Pancreas (tissue), 10 donors: ENCODE results near the gene LRRC49. TPM values are rescaled to one million over a fixed set of nuclear protein-coding genes. Genes with fewer than 3 reads are reported as not detected.
"Not testable (repeated sequence)": the region's sequence is repeated elsewhere in the genome, so short reads cannot be mapped to it uniquely, and the experiment has no call there.

Experiments
- ATAC-seq, 4 donors: fragments of 200-7000 bp; cut with Tn5 transposase; one replicate each; pipeline versions ENCODE4 v1.8.0 to v1.9.1; 2020; ENCODE audit warnings: mild to moderate bottlenecking in 4 of 4, moderate library complexity in 4 of 4
- DNase-seq, 6 donors: peaks; one replicate each; pipeline ENCODE4 v3.0.0-alpha.2; 2020
- FAIRE-seq: peaks from 2 replicates; lab custom pipeline; 2012; peaks lifted over from hg19 to GRCh38; lab: Jason Lieb, UNC
- H3K27ac ChIP-seq, 4 donors: fragments of 200-600 bp; sonication (generic); 1 replicate in 3 of 4; 2 replicates in 1 of 4; pipeline versions ENCODE4 v1.5.0 to v1.8.0; 2020
- H3K27me3 ChIP-seq, 4 donors: fragments of 200-600 bp; one replicate each; pipeline ENCODE4 v1.8.0; 2021
- H3K36me3 ChIP-seq, 3 donors: fragments of 200-600 bp; sonication (generic) in 1 of 3; one replicate each; pipeline versions ENCODE4 v1.5.0 to v1.8.0; 2020 to 2021
- H3K4me1 ChIP-seq, 3 donors: fragments of 200-600 bp; one replicate each; pipeline ENCODE4 v1.8.0; 2021
- H3K4me3 ChIP-seq, 4 donors: fragments of 200-600 bp; sonication (generic) in 2 of 4; one replicate each; pipeline versions ENCODE4 v1.5.0 to v1.8.0; 2020 to 2021
- H3K9me3 ChIP-seq, 4 donors: fragments of 200-600 bp; one replicate each; pipeline ENCODE4 v1.8.0; 2021
- WGBS, 2 donors: extraction: QIAGEN DNeasy Blood & Tissue Kit; methylation state at CpG; one replicate each; pipeline ENCODE4 v1.1.7; 2013; 5-methylcytosine and 5-hydroxymethylcytosine counted together
- intact Hi-C, 3 donors: fragments of 100-400 bp; cut with DNase I; formaldehyde crosslinking; loops; one replicate each; pipeline versions ENCODE4 v1.11.1 to v1.14.2; 2022
- polyA plus RNA-seq, 2 donors: library from polyadenylated mRNA; stranded (reverse); fragments of 200-250 nt; gene quantifications; one replicate each; pipeline ENCODE4 v1.2.3, GENCODE V29; 2013
- total RNA-seq, 6 donors: library from RNA; stranded (reverse); fragmentation: NEBNext Ultra II Directional in 4 of 6; extraction: Animal tissue kit (Norgen Biotek cat#: 25700) in 4 of 6; gene quantifications; one replicate each; pipeline versions ENCODE4 v1.2.1 to v1.2.4, GENCODE V29; 2021 to 2023
- TF ChIP-seq, protein P1 (sequence below), 4 donors: fragments of 200-600 bp; sonication (generic) in 3 of 4; IDR thresholded peaks; one replicate each; pipeline versions ENCODE4 v1.5.0 to v1.8.0; 2021; ENCODE audit warnings: antibody characterized with exemption in 4 of 4
- donor health status: healthy with polysubstance abuse.
- donor health status: DM: no; HTN: no; CAD: no; lungs with moderate emphysema.
- donor health status: DM: no; HTN: no; CAD: no.
- donor health status: control.
- donor health status: control.
- donor health status: Bipolar disorder and iron deficiency.
- donor health status: DM: yes; HTN: yes; CAD: no.
- donor health status: DM: no; HTN: no; CAD: no.
- donor health status: DM: no; HTN: no; CAD: no.
- donor health status: DM: yes; HTN: yes; CAD: no.

The LRRC49 gene
- total and polyA plus RNA-seq, 8 donors, result 1.7 to 6.4 (median 4.0) TPM

DNA sequence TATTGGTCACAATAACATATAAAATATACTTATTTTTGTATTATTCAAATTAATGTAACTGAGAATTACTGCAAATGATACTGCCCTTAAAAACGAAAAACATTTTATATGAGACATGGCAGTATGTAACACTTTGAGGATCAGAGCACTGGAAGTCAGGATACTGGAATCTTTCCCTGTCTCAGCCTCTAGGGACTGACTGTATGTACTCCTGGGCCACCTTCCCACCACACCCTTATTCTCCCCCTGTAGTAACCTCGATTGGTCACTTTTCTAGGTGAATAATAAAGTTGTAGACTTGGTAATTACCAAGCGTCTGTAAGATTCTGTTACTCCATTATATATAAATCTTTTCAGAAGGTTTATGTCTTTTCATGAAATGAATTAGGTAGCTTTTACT, 43.0 kb downstream of the LRRC49 start:
- 74 to 77% methylated on average over 3 of the region's 3 CpGs for whole genome bisulfite sequencing, 2 donors
- Histone ChIP-seq H3K36me3 (no peaks in the 10 kb centered on the region), H3K9me3 (no peaks in the 10 kb centered on the region), H3K27ac (no peak overlapping the region), H3K4me1 (no peaks in the 10 kb centered on the region), H3K4me3 (no peak overlapping the region), H3K27me3 (no peaks in the 10 kb centered on the region)
- TF ChIP-seq, protein P1, sequence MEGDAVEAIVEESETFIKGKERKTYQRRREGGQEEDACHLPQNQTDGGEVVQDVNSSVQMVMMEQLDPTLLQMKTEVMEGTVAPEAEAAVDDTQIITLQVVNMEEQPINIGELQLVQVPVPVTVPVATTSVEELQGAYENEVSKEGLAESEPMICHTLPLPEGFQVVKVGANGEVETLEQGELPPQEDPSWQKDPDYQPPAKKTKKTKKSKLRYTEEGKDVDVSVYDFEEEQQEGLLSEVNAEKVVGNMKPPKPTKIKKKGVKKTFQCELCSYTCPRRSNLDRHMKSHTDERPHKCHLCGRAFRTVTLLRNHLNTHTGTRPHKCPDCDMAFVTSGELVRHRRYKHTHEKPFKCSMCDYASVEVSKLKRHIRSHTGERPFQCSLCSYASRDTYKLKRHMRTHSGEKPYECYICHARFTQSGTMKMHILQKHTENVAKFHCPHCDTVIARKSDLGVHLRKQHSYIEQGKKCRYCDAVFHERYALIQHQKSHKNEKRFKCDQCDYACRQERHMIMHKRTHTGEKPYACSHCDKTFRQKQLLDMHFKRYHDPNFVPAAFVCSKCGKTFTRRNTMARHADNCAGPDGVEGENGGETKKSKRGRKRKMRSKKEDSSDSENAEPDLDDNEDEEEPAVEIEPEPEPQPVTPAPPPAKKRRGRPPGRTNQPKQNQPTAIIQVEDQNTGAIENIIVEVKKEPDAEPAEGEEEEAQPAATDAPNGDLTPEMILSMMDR (IDR thresholded peaks at IDR 0.05), result no peak
- intact Hi-C loops, result no loop called here
- ATAC-seq (no peak), DNase-seq (no peak), FAIRE-seq (no peak)

DNA sequence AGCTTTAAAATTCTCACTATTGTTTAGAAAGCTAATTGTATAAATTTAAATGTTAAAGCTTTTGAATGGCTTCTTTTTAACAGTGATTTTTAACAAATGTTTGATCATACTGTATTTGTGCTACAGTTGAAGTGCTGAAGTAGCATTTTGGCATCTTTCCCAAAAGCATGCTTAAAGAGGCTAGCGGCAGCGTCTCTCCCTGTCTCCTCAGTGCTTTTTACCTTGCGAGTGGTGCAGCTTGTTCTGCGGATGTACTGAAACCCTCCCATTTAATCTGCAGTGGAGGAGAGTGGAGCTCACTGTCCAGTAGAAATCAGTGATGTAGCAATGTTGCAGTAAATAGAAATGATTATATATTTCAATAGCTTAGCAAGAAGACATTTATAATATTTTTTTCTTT, 43.7 kb downstream of the LRRC49 start:
- H3K27me3 ChIP-seq, result no peaks in the 10 kb centered on the region
- H3K36me3 ChIP-seq, result no peaks in the 10 kb centered on the region
- TF ChIP-seq, protein P1 (IDR thresholded peaks at IDR 0.05), result no peak
- no peak overlapping the region for H3K27ac ChIP-seq
- FAIRE-seq (no peak), ATAC-seq (peak in 1 of 4 donors; percentile 32), DNase-seq (no peak)
- intact Hi-C loops, result no loop called here
- H3K9me3 ChIP-seq, result no peaks in the 10 kb centered on the region
- WGBS, 2 donors, result 61 to 71% methylated on average over 4 of the region's 4 CpGs
- no peaks in the 10 kb centered on the region for H3K4me1 ChIP-seq
- H3K4me3 ChIP-seq, result no peak overlapping the region

DNA sequence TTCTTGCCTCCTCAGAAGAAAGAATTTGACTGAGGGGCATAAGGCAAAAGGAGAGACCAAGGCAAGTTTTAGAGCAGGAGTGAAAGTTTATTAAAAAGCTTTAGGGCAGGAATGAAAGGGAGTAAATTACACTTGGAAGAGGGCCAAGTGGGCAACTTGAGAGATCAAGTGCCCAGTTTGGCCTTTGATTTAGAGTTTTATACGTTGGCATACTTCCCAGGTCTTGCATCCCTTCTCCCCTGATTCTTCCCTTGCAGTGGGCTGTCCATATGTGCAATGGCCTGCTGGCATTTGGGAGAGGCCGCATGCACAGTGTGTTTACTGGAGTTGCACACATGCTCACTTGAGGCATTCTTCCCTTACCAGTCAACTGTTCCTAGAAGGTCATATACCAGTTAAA, 50.7 kb downstream of the LRRC49 start:
- H3K27ac ChIP-seq, FAIRE-seq, H3K4me1 ChIP-seq, H3K36me3 ChIP-seq, intact Hi-C loops, DNase-seq, ATAC-seq, H3K27me3 ChIP-seq, H3K9me3 ChIP-seq, H3K4me3 ChIP-seq: not testable (repeated sequence)
- 61 to 84% methylated on average over 2 of the region's 2 CpGs for WGBS, 2 donors

DNA sequence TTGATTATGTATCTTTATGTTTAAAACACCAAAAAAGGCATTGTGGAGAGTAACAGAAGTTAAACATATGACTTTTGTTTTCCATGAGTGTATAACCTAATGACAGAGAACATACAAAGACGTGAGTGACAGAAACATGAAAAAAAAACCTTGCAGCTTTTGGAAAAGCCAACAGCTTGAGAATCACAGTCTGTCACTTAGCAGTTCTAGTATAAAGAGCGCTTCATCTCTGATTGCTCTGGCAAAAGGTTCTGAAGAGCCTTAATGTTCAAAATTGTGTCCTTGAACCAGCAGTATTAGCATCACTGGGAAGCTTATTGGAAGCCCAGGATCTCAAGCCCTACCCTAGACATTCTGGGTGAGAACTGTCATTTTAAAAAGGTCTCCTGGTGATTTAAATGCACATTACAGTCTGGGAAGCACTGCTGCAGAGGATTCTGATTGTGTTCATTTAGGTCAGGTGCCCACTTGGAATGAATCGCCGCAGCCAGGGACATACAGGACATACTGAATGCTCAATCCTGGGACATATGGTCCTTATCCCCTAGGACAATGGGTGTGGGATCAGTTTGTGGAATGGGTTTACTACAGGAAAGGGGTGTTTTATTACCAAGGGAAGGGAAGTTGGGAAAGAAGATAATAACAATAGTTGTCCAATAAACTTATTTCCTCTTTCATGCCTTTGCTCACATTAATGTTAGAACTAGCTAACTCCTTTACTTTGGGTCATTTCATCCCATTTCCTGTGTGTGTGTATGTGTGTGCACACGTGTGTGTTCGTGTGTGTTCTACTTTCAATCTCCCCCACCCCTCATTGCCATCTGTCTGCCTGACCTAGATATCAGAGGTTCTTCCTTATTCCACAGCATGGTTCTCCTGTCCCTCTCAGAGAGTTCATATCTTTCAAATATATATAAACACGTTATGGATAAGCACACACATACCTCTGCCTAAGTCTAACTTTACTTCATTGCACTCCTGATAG, 55.0 kb downstream of the LRRC49 start:
- intact Hi-C loops, result no loop called here
- Histone ChIP-seq H3K27me3 (no peaks in the 10 kb centered on the region), H3K4me3 (no peak overlapping the region), H3K4me1 (no peaks in the 10 kb centered on the region), H3K9me3 (peaks cover 0 to 6% (median 0%) of the 10 kb centered on the region in 4 donors), H3K27ac (no peak overlapping the region), H3K36me3 (no peaks in the 10 kb centered on the region)
- WGBS, 2 donors, result 65 to 70% methylated on average over 7 of the region's 7 CpGs
- TF ChIP-seq, protein P1 (IDR thresholded peaks at IDR 0.05), result no peak
- ATAC-seq, result no peak
- FAIRE-seq, result no peak
- DNase-seq, result no peak

DNA sequence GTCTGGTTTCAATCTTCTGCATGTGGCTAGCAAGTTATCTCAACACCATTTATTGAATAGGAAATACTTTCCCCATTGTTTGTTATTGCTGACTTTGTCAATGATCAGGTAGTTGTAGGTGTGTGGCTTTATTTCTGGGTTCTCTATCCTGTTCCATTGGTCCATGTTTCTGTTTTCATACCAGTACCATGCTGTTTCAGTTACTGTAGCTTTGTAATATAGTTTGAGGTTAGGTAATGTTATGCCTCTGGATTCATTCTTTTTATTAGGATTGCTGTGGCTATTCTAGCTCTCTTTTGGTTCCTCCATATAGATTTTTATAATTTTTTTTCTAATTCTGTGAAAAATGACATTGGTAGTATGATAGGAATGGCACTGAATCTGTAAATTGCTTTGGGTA, 58.3 kb downstream of the LRRC49 start:
- DNase-seq, result no peak
- no peak for FAIRE-seq
- H3K27me3 ChIP-seq, result no peaks in the 10 kb centered on the region
- intact Hi-C loops, result no loop called here
- no peak overlapping the region for H3K27ac ChIP-seq
- H3K4me1 ChIP-seq, result no peaks in the 10 kb centered on the region
- H3K9me3 ChIP-seq, result peaks cover 0 to 6% (median 0%) of the 10 kb centered on the region in 4 donors
- no peak overlapping the region for H3K4me3 ChIP-seq
- TF ChIP-seq, protein P1 (IDR thresholded peaks at IDR 0.05), result no peak
- H3K36me3 ChIP-seq, result no peaks in the 10 kb centered on the region
- no peak for ATAC-seq
